GM12873 (cell line): ENCODE results near the gene ZNF140.

Source experiments
- TF ChIP-seq, protein P1 (sequence below): IDR thresholded peaks from 2 replicates; pipeline ENCODE4 v1.5.1; 2012; ENCODE audit warnings: low read depth, mild to moderate bottlenecking, moderate library complexity, low read length, control low read depth; ENCODE audit not compliant: insufficient read depth; ENCODE audit errors: missing control alignments

Gene ZNF140

DNA sequence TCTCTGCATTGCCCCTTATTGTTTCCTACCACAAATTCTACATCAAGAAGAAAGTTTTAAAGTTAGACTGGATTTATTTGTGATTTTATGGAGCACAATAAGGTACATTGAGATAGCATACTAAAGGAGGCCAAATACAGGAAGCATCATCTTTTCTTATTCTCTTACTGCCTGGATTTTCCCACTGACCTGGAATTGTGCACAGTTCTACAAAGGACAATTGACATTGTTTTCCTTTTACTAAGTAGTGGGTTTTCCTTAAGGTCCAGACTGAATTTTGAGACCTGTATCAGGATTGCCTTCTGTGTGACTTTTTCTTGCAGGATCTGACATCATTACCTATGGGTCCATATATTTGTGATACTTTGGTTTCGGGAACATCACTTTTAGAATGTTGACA, 18.8 kb upstream of the ZNF140 start:
- TF ChIP-seq, protein P1, sequence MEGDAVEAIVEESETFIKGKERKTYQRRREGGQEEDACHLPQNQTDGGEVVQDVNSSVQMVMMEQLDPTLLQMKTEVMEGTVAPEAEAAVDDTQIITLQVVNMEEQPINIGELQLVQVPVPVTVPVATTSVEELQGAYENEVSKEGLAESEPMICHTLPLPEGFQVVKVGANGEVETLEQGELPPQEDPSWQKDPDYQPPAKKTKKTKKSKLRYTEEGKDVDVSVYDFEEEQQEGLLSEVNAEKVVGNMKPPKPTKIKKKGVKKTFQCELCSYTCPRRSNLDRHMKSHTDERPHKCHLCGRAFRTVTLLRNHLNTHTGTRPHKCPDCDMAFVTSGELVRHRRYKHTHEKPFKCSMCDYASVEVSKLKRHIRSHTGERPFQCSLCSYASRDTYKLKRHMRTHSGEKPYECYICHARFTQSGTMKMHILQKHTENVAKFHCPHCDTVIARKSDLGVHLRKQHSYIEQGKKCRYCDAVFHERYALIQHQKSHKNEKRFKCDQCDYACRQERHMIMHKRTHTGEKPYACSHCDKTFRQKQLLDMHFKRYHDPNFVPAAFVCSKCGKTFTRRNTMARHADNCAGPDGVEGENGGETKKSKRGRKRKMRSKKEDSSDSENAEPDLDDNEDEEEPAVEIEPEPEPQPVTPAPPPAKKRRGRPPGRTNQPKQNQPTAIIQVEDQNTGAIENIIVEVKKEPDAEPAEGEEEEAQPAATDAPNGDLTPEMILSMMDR: no peak

DNA sequence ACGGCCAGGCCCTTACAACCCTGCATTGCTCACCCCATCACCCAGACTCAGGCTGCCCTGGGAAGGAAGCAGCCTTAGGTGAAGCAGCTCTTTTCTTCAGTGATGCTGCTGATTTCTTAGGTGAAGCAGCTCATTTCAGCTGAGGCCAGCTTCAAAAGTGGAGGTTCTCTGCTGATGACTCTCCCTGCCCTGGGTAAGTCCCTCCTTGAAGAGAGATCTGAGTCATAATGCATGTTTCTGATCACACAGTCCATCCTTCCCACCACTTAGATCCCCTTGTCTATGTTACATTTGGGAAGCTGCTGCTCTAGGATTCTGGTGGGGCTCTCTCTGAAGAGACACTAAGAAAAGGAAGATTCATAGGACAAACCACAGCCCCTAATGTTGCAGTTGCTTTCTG, 17.2 kb upstream of the ZNF140 start:
- TF ChIP-seq, protein P1: no peak

DNA sequence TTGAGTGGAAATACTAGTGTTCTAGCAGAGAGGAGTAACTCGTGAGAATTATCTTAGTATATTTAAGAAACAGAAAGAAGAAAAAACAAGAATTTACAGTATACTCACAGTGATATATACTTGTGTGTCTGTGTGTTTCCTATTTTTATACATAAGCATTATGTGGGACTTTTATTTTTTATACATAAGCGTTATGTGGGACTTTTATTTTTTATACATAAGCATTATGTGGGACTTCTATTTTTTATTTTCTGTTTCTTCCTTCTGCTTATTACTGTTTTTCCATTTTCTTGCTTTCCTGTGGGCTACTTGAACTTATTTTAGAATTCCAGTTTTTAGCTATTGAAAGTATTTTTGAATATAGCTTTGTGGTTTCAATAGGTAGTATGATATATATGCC, 6.9 kb upstream of the ZNF140 start:
- TF ChIP-seq, protein P1: no peak

DNA sequence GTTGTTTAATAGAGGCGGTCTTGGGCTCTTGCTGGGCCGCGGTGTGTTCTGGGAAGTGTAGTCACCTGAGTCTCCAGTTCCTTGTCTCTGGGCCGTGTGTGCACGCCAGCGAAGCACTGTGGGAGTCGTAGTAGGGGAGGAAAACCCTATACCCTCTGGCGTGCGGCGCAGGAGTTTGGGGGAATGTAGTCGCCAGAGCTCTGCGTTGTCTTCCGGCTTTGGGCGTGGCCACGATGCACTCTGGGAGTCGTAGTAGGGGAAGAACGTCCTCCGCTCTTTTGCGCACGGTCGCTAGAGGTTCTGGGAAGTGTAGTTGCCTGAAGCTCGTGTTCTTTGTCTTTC, 726 bp upstream of the ZNF140 start:
- TF ChIP-seq, protein P1: no peak

DNA sequence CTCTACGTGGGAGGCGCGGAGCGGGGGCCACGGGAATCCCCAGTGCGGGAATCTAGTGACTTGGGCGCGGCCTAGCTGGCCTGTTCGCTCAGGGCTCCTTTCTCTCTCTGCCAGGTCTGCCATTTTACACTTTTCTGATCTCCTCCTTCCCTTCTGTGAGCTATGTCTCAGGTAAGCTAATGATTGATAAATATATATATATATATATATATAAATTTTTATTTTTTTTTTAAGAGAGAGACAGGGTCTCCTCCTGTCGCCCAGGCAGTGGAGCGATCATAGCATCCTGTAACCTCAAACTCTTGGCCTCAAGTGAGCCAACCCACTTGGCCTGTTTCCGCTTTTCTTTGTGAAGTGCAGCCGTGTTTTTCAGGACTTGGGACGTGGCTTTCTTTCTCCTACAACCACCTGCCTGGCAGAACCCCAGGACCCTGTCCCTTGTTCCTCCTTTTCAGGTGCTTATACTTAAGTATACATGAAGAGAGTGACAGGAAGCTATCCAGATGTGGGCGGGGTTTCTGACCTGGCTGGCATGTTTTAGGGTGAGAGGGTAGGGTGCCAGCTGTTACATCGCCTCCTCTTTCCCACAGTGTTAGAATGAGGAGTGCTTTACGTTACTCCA, 547 bp downstream of the ZNF140 start:
- TF ChIP-seq, protein P1: no peak

DNA sequence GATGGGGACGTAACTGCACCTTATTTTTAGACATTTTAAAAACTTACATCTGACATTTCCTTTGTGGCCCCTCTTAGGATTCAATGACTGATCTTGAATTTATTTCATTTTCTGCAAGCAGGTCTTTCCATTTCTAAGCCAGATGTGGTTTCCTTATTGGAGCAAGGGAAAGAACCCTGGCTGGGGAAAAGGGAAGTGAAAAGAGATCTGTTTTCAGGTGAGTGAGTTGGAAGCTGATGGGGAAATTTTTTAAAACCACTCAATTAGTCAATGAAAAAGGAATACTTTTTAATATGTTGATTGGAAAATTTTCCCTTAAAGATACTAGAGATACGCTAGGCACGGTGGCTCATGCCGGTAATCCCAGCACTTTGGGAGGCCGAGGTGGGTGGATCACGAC, 2.6 kb downstream of the ZNF140 start:
- TF ChIP-seq, protein P1: no peak

DNA sequence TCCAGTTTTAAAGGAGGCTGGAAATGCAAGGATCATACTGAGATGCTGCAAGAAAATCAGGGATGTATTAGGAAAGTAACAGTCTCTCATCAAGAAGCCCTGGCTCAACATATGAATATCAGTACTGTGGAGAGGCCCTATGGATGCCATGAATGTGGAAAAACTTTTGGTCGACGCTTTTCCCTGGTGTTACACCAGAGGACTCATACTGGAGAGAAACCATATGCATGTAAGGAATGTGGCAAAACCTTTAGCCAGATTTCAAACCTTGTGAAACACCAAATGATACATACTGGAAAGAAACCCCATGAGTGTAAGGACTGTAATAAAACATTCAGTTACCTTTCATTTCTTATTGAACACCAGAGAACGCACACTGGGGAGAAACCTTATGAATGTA, 24.9 kb downstream of the ZNF140 start:
- TF ChIP-seq, protein P1: no peak
